Tibial nerve (tissue), 4 donors: Measurements from ENCODE around the gene CRYBG1. TPM values are rescaled to one million over a fixed set of nuclear protein-coding genes. Genes with fewer than 3 reads are reported as not detected.

Experiments used
- DNase-seq, 2 donors: peaks; one replicate each; pipeline ENCODE4 v3.0.0-alpha.2; 2019; ENCODE audit warnings: low spot score in 2 of 2
- H3K27ac ChIP-seq, 4 donors: fragments of 200-600 bp; sonication (generic) in 3 of 4; one replicate each; pipeline ENCODE4 v1.5.1; 2017 to 2019; ENCODE audit warnings: mild to moderate bottlenecking in 1 of 4
- H3K27me3 ChIP-seq, 2 donors: fragments of 200-600 bp; sonication (generic) in 1 of 2; one replicate each; pipeline versions ENCODE4 v1.5.1 to v1.6.0; 2017 to 2019
- H3K36me3 ChIP-seq, 3 donors: fragments of 200-600 bp; sonication (generic); one replicate each; pipeline ENCODE4 v1.5.1; 2018 to 2019
- H3K4me1 ChIP-seq, 4 donors: fragments of 200-600 bp; sonication (generic) in 3 of 4; one replicate each; pipeline ENCODE4 v1.5.1; 2017 to 2019
- H3K4me3 ChIP-seq, 4 donors: fragments of 200-600 bp; sonication (generic) in 3 of 4; one replicate each; pipeline ENCODE4 v1.5.1; 2017 to 2019; ENCODE audit warnings: mild to moderate bottlenecking in 1 of 4, moderate library complexity in 1 of 4
- H3K9me3 ChIP-seq, 4 donors: fragments of 200-600 bp; sonication (generic) in 3 of 4; one replicate each; pipeline ENCODE4 v1.5.1; 2017 to 2019
- CTCF ChIP-seq, 5 experiments: fragments of 200-600 bp in 3 of 5; fragments of 450-650 bp in 2 of 5; sonication (generic) in 3 of 5; IDR thresholded peaks; one replicate each; pipeline ENCODE4 v1.5.1; 2016 to 2019; ENCODE audit warnings: antibody characterized with exemption in 5 of 5, mild to moderate bottlenecking in 3 of 5, moderate library complexity in 2 of 5
- EP300 ChIP-seq, 2 donors: sonication (generic); formaldehyde crosslinking; IDR thresholded peaks; one replicate each; pipeline ENCODE4 v1.6.1; 2017; ENCODE audit warnings: antibody characterized with exemption in 2 of 2, mild to moderate bottlenecking in 1 of 2
- POLR2A ChIP-seq, 2 donors: fragments of 450-650 bp; IDR thresholded peaks; one replicate each; pipeline ENCODE4 v1.6.1; 2017; ENCODE audit warnings: antibody characterized with exemption in 2 of 2, mild to moderate bottlenecking in 2 of 2, moderate library complexity in 2 of 2
- WGBS, 2 donors: methylation state at CpG; one replicate each; pipeline ENCODE4 v1.1.5; 2018; 5-methylcytosine and 5-hydroxymethylcytosine counted together
- total RNA-seq, 4 donors: library from RNA; depleted of rRNA; stranded (reverse); fragments of >200 nt; gene quantifications; one replicate each; pipeline ENCODE4 v1.1.0, GENCODE V29; 2016

CRYBG1 gene
- total RNA-seq, 4 donors from 2014 or later = 5.9 to 15.3 (median 8.1) TPM

DNA sequence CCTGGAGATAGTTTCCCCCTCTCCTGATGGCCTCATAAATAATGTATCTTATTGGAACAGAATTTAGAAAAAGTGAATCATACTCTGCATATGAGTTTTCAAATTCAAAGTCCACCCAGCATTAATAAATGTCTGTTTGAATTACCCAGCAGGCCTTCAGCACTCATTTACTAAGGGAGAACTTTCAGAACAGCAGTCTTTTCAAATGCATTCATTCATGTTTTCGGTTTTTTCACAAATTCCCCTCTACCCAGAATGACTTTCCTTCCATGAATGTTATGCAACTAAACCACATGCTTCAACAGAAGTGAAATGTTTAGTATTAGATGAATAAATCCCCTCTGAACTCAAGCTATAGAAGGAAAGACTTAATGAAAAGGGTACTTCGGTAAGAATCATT lies 176.3 kb downstream of the CRYBG1 start:
- TF ChIP-seq EP300 (IDR thresholded peaks at IDR 0.05) (no peak), POLR2A (IDR thresholded peaks at IDR 0.05) (no peak)
- 63 to 73% methylated on average over 2 of the region's 2 CpGs for WGBS, 2 donors
- H3K27ac ChIP-seq = no peak overlapping the region
- DNase-seq = no peak
- H3K9me3 ChIP-seq = no peaks in the 10 kb centered on the region
- H3K36me3 ChIP-seq = peaks cover 0 to 15% (median 5%) of the 10 kb centered on the region in 3 donors
- peaks cover 0 to 6% (median 0%) of the 10 kb centered on the region in 4 donors for H3K4me1 ChIP-seq
- no peak overlapping the region for H3K4me3 ChIP-seq
- H3K27me3 ChIP-seq = no peaks in the 10 kb centered on the region

GRCh38 chr6:106537662-106538061 lies 177.1 kb downstream of the CRYBG1 start:
- no peaks in the 10 kb centered on the region for H3K27me3 ChIP-seq
- peaks cover 0 to 6% (median 0%) of the 10 kb centered on the region in 4 donors for H3K4me1 ChIP-seq
- no peak for TF ChIP-seq CTCF (IDR thresholded peaks at IDR 0.05)
- TF ChIP-seq POLR2A (IDR thresholded peaks at IDR 0.05) = no peak
- WGBS, 2 donors = 78 to 79% methylated on average over 8 of the region's 8 CpGs
- peaks cover 0 to 12% (median 4%) of the 10 kb centered on the region in 3 donors for H3K36me3 ChIP-seq
- no peak for DNase-seq
- no peaks in the 10 kb centered on the region for H3K9me3 ChIP-seq
- no peak overlapping the region for H3K27ac ChIP-seq
- no peak overlapping the region for H3K4me3 ChIP-seq

- Histone ChIP-seq H3K4me3 (no peak overlapping the region), H3K9me3 (no peaks in the 10 kb centered on the region), H3K27me3 (no peaks in the 10 kb centered on the region), H3K4me1 (peaks cover 0 to 6% (median 0%) of the 10 kb centered on the region in 4 donors), H3K27ac (no peak overlapping the region), H3K36me3 (peaks cover 0 to 7% (median 0%) of the 10 kb centered on the region in 3 donors)
- DNase-seq = no peak
- 67 to 71% methylated on average over 1 of the region's 1 CpG for WGBS, 2 donors
- no peak for TF ChIP-seq EP300 (IDR thresholded peaks at IDR 0.05)
These were observed 177.6 kb downstream of the CRYBG1 start for GRCh38 chr6:106538145-106538544.

DNA sequence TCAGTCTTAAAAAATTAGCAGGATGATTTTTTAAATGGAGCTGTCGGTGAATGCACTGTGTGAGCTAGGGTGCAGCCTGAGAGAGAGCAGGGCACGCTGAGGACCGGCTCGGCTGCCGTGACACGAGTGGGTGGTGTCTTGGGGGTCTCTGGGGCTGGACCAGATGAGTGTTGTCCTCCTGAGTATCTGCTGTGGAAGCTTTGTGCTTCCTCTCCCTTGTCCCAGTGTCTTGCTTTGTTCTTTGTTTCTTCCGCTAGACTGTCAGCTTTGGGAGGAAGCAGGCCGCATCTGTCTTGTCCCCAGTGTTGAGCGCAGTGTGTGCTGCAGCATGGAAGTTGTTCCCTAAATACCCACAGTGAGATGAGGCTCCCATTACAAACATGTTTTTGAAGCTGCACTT lies 179.4 kb downstream of the CRYBG1 start:
- Histone ChIP-seq H3K4me1 (peaks cover 0 to 6% (median 0%) of the 10 kb centered on the region in 4 donors), H3K36me3 (no peaks in the 10 kb centered on the region), H3K4me3 (no peak overlapping the region), H3K9me3 (no peaks in the 10 kb centered on the region), H3K27me3 (no peaks in the 10 kb centered on the region), H3K27ac (no peak overlapping the region)
- TF ChIP-seq POLR2A (IDR thresholded peaks at IDR 0.05) (no peak), CTCF (IDR thresholded peaks at IDR 0.05) (no peak), EP300 (IDR thresholded peaks at IDR 0.05) (no peak)
- WGBS, 2 donors = 56 to 67% methylated on average over 9 of the region's 9 CpGs
- DNase-seq = no peak

GRCh38 chr6:106540432-106540831 lies 179.9 kb downstream of the CRYBG1 start:
- no peak overlapping the region for H3K4me3 ChIP-seq
- TF ChIP-seq EP300 (IDR thresholded peaks at IDR 0.05) = no peak
- no peak for TF ChIP-seq POLR2A (IDR thresholded peaks at IDR 0.05)
- TF ChIP-seq CTCF (IDR thresholded peaks at IDR 0.05) = no peak
- H3K9me3 ChIP-seq = no peaks in the 10 kb centered on the region
- H3K27ac ChIP-seq = no peak overlapping the region
- no peaks in the 10 kb centered on the region for H3K36me3 ChIP-seq
- no peak for DNase-seq
- no peaks in the 10 kb centered on the region for H3K27me3 ChIP-seq
- H3K4me1 ChIP-seq = peaks cover 0 to 6% (median 0%) of the 10 kb centered on the region in 4 donors

- Histone ChIP-seq H3K27ac (no peak overlapping the region), H3K36me3 (no peaks in the 10 kb centered on the region), H3K27me3 (no peaks in the 10 kb centered on the region), H3K4me3 (no peak overlapping the region), H3K9me3 (no peaks in the 10 kb centered on the region), H3K4me1 (peaks cover 0 to 7% (median 0%) of the 10 kb centered on the region in 4 donors)
- TF ChIP-seq POLR2A (IDR thresholded peaks at IDR 0.05) (no peak), CTCF (IDR thresholded peaks at IDR 0.05) (no peak), EP300 (IDR thresholded peaks at IDR 0.05) (no peak)
- WGBS, 2 donors = 86 to 87% methylated on average over 6 of the region's 6 CpGs
- no peak for DNase-seq
These were observed 180.4 kb downstream of the CRYBG1 start for GRCh38 chr6:106540907-106541306.
